ENCODE data around the gene MYL7. TPM values are rescaled to one million over a fixed set of nuclear protein-coding genes. Genes with fewer than 3 reads are reported as not detected.
"Not testable (repeated sequence)": the region's sequence is repeated elsewhere in the genome, so short reads cannot be mapped to it uniquely, and the experiment has no call there.

MYL7 gene
- total RNA-seq, 8 experiments from 2014 or later = 0.46 to 1.0 (median 0.95) TPM; not detected in 5

- H3K27ac ChIP-seq = no peak overlapping the region
- H3K4me1 ChIP-seq (replicated peaks in 1 of 2) = peaks cover 2 to 4% of the 10 kb centered on the region in 2 donors
- in situ Hi-C loops (cut with MboI; ENCODE audit: low pct_unique_long_range_greater_than_20kb in 2 of 9, low sequenced_read_pairs in 9 of 9, unreplicated experiment in 9 of 9) = no loop called here
- peak in 2 of 8 experiments; percentile 15 to 30 for ATAC-seq (replicated peaks in 6 of 8)
- 40 to 100% (median 85%) methylated on average over 1 to 3 of the region's 5 CpGs; no CpG with 5 or more reads in 2 of the 10 experiments for WGBS, 10 experiments
- no peak overlapping the region for H3K4me3 ChIP-seq
Measured at GRCh38 chr7:44182827-44183226, 41.7 kb upstream of the MYL7 start.

GRCh38 chr7:44180631-44181030 is 39.5 kb upstream of the MYL7 start:
- in situ Hi-C loops (cut with MboI; ENCODE audit: low pct_unique_long_range_greater_than_20kb in 2 of 9, low sequenced_read_pairs in 9 of 9, unreplicated experiment in 9 of 9) = no loop called here
- 0 to 100% (median 40%) methylated on average over 1 to 2 of the region's 3 CpGs; no CpG with 5 or more reads in 5 of the 10 experiments for WGBS, 10 experiments
- peaks cover 5 to 6% of the 10 kb centered on the region in 2 donors for H3K4me1 ChIP-seq (replicated peaks in 1 of 2)
- ATAC-seq (replicated peaks in 6 of 8) = no peak
- no peak overlapping the region for H3K4me3 ChIP-seq
- H3K27ac ChIP-seq = no peak overlapping the region

GRCh38 chr7:44177570-44178131 is 36.5 kb upstream of the MYL7 start:
- in situ Hi-C loops (cut with MboI; ENCODE audit: low pct_unique_long_range_greater_than_20kb in 2 of 9, low sequenced_read_pairs in 9 of 9, unreplicated experiment in 9 of 9) = no loop called here
- no peak overlapping the region for H3K4me3 ChIP-seq
- H3K4me1 ChIP-seq (replicated peaks in 1 of 2) = peaks cover 5 to 6% of the 10 kb centered on the region in 2 donors
- ATAC-seq (replicated peaks in 6 of 8) = peak in 6 of 8 experiments; percentile 79 to 99 (median 98)
- H3K27ac ChIP-seq = no peak overlapping the region
- WGBS, 10 experiments = 60 to 73% (median 60%) methylated on average over 2 of the region's 4 CpGs; no CpG with 5 or more reads in 7 of the 10 experiments

- 56 to 100% (median 87%) methylated on average over 1 to 5 of the region's 7 CpGs; no CpG with 5 or more reads in 5 of the 10 experiments for WGBS, 10 experiments
- in situ Hi-C loops (cut with MboI; ENCODE audit: low pct_unique_long_range_greater_than_20kb in 2 of 9, low sequenced_read_pairs in 9 of 9, unreplicated experiment in 9 of 9) = no loop called here
- no peak overlapping the region for H3K4me3 ChIP-seq
- no peak overlapping the region for H3K27ac ChIP-seq
- ATAC-seq (replicated peaks in 6 of 8) = no peak
- H3K4me1 ChIP-seq (replicated peaks in 1 of 2) = peaks cover 5 to 6% of the 10 kb centered on the region in 2 donors
Measured at GRCh38 chr7:44176486-44176885, 35.4 kb upstream of the MYL7 start.

- in situ Hi-C loops (cut with MboI; ENCODE audit: low pct_unique_long_range_greater_than_20kb in 2 of 9, low sequenced_read_pairs in 9 of 9, unreplicated experiment in 9 of 9) = no loop called here
- H3K4me3 ChIP-seq = no peak overlapping the region
- no peak for ATAC-seq (replicated peaks in 6 of 8)
- WGBS, 10 experiments = 33 to 90% (median 40%) methylated on average over 1 to 3 of the region's 3 CpGs; no CpG with 5 or more reads in 4 of the 10 experiments
- H3K4me1 ChIP-seq (replicated peaks in 1 of 2) = peaks cover 5 to 6% of the 10 kb centered on the region in 2 donors
- H3K27ac ChIP-seq = no peak overlapping the region
Measured at GRCh38 chr7:44175730-44176129, 34.6 kb upstream of the MYL7 start.

GRCh38 chr7:44174694-44174948 is 33.5 kb upstream of the MYL7 start:
- H3K4me1 ChIP-seq (replicated peaks in 1 of 2); H3K4me3 ChIP-seq; ATAC-seq (replicated peaks in 6 of 8); H3K27ac ChIP-seq; in situ Hi-C loops (cut with MboI; ENCODE audit: low pct_unique_long_range_greater_than_20kb in 2 of 9, low sequenced_read_pairs in 9 of 9, unreplicated experiment in 9 of 9): not testable (repeated sequence)
- WGBS, 10 experiments = 0 to 44% (median 29%) methylated on average over 1 of the region's 1 CpG; no CpG with 5 or more reads in 1 of the 10 experiments

- H3K4me1 ChIP-seq (replicated peaks in 1 of 2) = peaks cover 5 to 6% of the 10 kb centered on the region in 2 donors
- ATAC-seq (replicated peaks in 6 of 8) = no peak
- 30 to 57% (median 54%) methylated on average over 2 to 3 of the region's 3 CpGs; no CpG with 5 or more reads in 7 of the 10 experiments for WGBS, 10 experiments
- in situ Hi-C loops (cut with MboI; ENCODE audit: low pct_unique_long_range_greater_than_20kb in 2 of 9, low sequenced_read_pairs in 9 of 9, unreplicated experiment in 9 of 9) = no loop called here
- H3K4me3 ChIP-seq = no peak overlapping the region
- H3K27ac ChIP-seq = no peak overlapping the region
Measured at GRCh38 chr7:44173911-44174693, 33.0 kb upstream of the MYL7 start.

- no peak overlapping the region for H3K27ac ChIP-seq
- H3K4me1 ChIP-seq (replicated peaks in 1 of 2) = peaks cover 3 to 6% of the 10 kb centered on the region in 2 donors
- WGBS, 10 experiments = 65 to 89% (median 83%) methylated on average over 2 to 6 of the region's 6 CpGs; no CpG with 5 or more reads in 1 of the 10 experiments
- H3K4me3 ChIP-seq = no peak overlapping the region
- in situ Hi-C loops (cut with MboI; ENCODE audit: low pct_unique_long_range_greater_than_20kb in 2 of 9, low sequenced_read_pairs in 9 of 9, unreplicated experiment in 9 of 9) = no loop called here
- peak in 5 of 8 experiments; percentile 6 to 44 (median 25) for ATAC-seq (replicated peaks in 6 of 8)
Measured at GRCh38 chr7:44172803-44173424, 31.8 kb upstream of the MYL7 start.

- no peak overlapping the region for H3K27ac ChIP-seq
- in situ Hi-C loops (cut with MboI; ENCODE audit: low pct_unique_long_range_greater_than_20kb in 2 of 9, low sequenced_read_pairs in 9 of 9, unreplicated experiment in 9 of 9) = no loop called here
- ATAC-seq (replicated peaks in 6 of 8) = no peak
- peaks cover 0 to under 1% of the 10 kb centered on the region in 2 donors for H3K4me1 ChIP-seq (replicated peaks in 1 of 2)
- H3K4me3 ChIP-seq = no peak overlapping the region
Measured at GRCh38 chr7:44172352-44172751, 31.2 kb upstream of the MYL7 start.

- ATAC-seq (replicated peaks in 6 of 8); H3K4me1 ChIP-seq (replicated peaks in 1 of 2); H3K27ac ChIP-seq; H3K4me3 ChIP-seq; in situ Hi-C loops (cut with MboI; ENCODE audit: low pct_unique_long_range_greater_than_20kb in 2 of 9, low sequenced_read_pairs in 9 of 9, unreplicated experiment in 9 of 9): not testable (repeated sequence)
- WGBS, 10 experiments = 53 to 100% (median 95%) methylated on average over 1 to 9 of the region's 9 CpGs; no CpG with 5 or more reads in 1 of the 10 experiments
Measured at GRCh38 chr7:44171901-44172300, 30.8 kb upstream of the MYL7 start.

- no peak for ATAC-seq (replicated peaks in 6 of 8)
- Histone ChIP-seq H3K27ac (no peak overlapping the region), H3K4me3 (no peak overlapping the region), H3K4me1 (replicated peaks in 1 of 2) (no peaks in the 10 kb centered on the region)
- in situ Hi-C loops (cut with MboI; ENCODE audit: low pct_unique_long_range_greater_than_20kb in 2 of 9, low sequenced_read_pairs in 9 of 9, unreplicated experiment in 9 of 9) = no loop called here
Measured at GRCh38 chr7:44167920-44168319, 26.8 kb upstream of the MYL7 start.

- peak in 6 of 8 experiments; percentile 35 to 95 (median 44) for ATAC-seq (replicated peaks in 6 of 8)
- in situ Hi-C loops (cut with MboI; ENCODE audit: low pct_unique_long_range_greater_than_20kb in 2 of 9, low sequenced_read_pairs in 9 of 9, unreplicated experiment in 9 of 9) = no loop called here
Measured at GRCh38 chr7:44163591-44163990, 22.5 kb upstream of the MYL7 start.

GRCh38 chr7:44162785-44163395 is 21.8 kb upstream of the MYL7 start:
- in situ Hi-C loops (cut with MboI; ENCODE audit: low pct_unique_long_range_greater_than_20kb in 2 of 9, low sequenced_read_pairs in 9 of 9, unreplicated experiment in 9 of 9) = no loop called here
- peak in 1 of 8 experiments; percentile 17 for ATAC-seq (replicated peaks in 6 of 8)
- 50% methylated on average over 1 of the region's 1 CpG; no CpG with 5 or more reads in 9 of the 10 experiments for WGBS, 10 experiments
- Histone ChIP-seq H3K27ac (no peak overlapping the region), H3K4me3 (no peak overlapping the region), H3K4me1 (replicated peaks in 1 of 2) (no peaks in the 10 kb centered on the region)

More at GRCh38 chr7:44163591-44163990, 22.5 kb upstream of the MYL7 start:
- Histone ChIP-seq H3K4me1 (replicated peaks in 1 of 2) (no peaks in the 10 kb centered on the region), H3K27ac (no peak overlapping the region), H3K4me3 (no peak overlapping the region)
- 11 to 86% (median 27%) methylated on average over 1 of the region's 1 CpG; no CpG with 5 or more reads in 5 of the 10 experiments for WGBS, 10 experiments

All from motor neuron (in vitro differentiated cells).